K562 (cell line): Measurements from ENCODE around the gene LTBP1.

Experiments
- BRF1 ChIP-seq: IDR thresholded peaks from 3 replicates; pipeline ENCODE4 v1.6.1; 2011; ENCODE audit warnings: borderline replicate concordance, mild to moderate bottlenecking; ENCODE audit not compliant: insufficient read length; ENCODE audit errors: extremely low read depth
- EZH2 ChIP-seq: IDR thresholded peaks from 2 replicates; pipeline ENCODE4 v1.6.1; 2012; ENCODE audit warnings: low read depth, mild to moderate bottlenecking, inconsistent platforms, low read length, borderline replicate concordance
- SREBF2 ChIP-seq: sonication (generic); formaldehyde crosslinking; IDR thresholded peaks from 2 replicates; pipeline ENCODE4 v1.4.0; 2020; ENCODE audit warnings: mild to moderate bottlenecking, missing genetic modification reagents
- TAF1 ChIP-seq: IDR thresholded peaks from 2 replicates; pipeline ENCODE4 v1.6.1; 2011; ENCODE audit warnings: mild to moderate bottlenecking, low read length, moderate library complexity; ENCODE audit not compliant: insufficient read depth, control insufficient read depth, severe bottlenecking; ENCODE audit errors: extremely low read depth
- THRB ChIP-seq: fragments of 450-650 bp; formaldehyde crosslinking; conservative IDR thresholded peaks from 2 replicates; pipeline ENCODE4 v1.4.0; 2022; ENCODE audit warnings: mild to moderate bottlenecking, missing genetic modification characterization
- ZNF232 ChIP-seq: sonication (generic); formaldehyde crosslinking; IDR thresholded peaks from 2 replicates; pipeline ENCODE4 v1.8.0; 2022; ENCODE audit warnings: mild to moderate bottlenecking, missing genetic modification reagents
- TF ChIP-seq, protein P1 (sequence below): IDR thresholded peaks from 3 replicates; pipeline ENCODE4 v1.6.1; 2011; ENCODE audit warnings: borderline replicate concordance, mild to moderate bottlenecking; ENCODE audit not compliant: insufficient read length, insufficient read depth
- TF ChIP-seq, protein P2 (sequence below), 3 experiments: IDR thresholded peaks in 2 of 3; conservative IDR thresholded peaks in 1 of 3; 2 replicates each; pipeline ENCODE4 v1.5.1; 2011 to 2012; ENCODE audit warnings: low read length in 3 of 3, mild to moderate bottlenecking in 3 of 3, control low read depth in 2 of 3, improper control_type of control experiment in 1 of 3, inconsistent platforms in 1 of 3, low read depth in 1 of 3, mixed read lengths in 1 of 3, moderate library complexity in 1 of 3; ENCODE audit not compliant: insufficient read depth in 2 of 3

DNA sequence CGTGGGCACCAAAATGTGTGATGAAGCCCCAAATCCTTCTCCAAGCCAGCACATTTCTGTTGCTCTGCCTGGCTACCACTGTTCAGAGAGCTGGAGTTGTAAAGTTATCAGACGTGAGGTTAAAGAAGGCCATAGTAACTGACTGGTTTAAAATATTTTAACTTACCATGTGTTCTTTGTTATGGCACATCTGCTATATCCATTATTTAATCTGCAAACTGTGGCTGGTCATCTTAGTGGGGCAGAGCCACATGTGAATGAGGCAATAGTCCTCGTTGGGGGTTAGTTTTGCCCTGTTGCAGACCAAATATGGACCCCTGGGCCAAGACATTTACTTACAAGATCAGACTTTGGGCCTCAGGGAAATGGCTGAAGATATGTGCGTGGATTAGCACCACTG, 315.3 kb downstream of the LTBP1 start:
- TF ChIP-seq EZH2 (no peak), THRB (CRISPR knock-in tag) (no peak), BRF1 (no peak), SREBF2 (CRISPR knock-in tag) (no peak), ZNF232 (CRISPR knock-in tag) (no peak), TAF1 (no peak)
- TF ChIP-seq, protein P1, sequence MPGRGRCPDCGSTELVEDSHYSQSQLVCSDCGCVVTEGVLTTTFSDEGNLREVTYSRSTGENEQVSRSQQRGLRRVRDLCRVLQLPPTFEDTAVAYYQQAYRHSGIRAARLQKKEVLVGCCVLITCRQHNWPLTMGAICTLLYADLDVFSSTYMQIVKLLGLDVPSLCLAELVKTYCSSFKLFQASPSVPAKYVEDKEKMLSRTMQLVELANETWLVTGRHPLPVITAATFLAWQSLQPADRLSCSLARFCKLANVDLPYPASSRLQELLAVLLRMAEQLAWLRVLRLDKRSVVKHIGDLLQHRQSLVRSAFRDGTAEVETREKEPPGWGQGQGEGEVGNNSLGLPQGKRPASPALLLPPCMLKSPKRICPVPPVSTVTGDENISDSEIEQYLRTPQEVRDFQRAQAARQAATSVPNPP: no peak
- TF ChIP-seq, protein P2, sequence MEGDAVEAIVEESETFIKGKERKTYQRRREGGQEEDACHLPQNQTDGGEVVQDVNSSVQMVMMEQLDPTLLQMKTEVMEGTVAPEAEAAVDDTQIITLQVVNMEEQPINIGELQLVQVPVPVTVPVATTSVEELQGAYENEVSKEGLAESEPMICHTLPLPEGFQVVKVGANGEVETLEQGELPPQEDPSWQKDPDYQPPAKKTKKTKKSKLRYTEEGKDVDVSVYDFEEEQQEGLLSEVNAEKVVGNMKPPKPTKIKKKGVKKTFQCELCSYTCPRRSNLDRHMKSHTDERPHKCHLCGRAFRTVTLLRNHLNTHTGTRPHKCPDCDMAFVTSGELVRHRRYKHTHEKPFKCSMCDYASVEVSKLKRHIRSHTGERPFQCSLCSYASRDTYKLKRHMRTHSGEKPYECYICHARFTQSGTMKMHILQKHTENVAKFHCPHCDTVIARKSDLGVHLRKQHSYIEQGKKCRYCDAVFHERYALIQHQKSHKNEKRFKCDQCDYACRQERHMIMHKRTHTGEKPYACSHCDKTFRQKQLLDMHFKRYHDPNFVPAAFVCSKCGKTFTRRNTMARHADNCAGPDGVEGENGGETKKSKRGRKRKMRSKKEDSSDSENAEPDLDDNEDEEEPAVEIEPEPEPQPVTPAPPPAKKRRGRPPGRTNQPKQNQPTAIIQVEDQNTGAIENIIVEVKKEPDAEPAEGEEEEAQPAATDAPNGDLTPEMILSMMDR (IDR thresholded peaks at IDR 0.05 in 2 of 3, conservative IDR thresholded peaks at IDR 0.05 in 1 of 3; ENCODE audit: insufficient read depth in 2 of 3, low read depth in 1 of 3, low read length in 3 of 3): no peak
